HG02759 (cell line): Measurements from ENCODE around the gene SLC8A1.

Experiments
- ATAC-seq: cut with Tn5 transposase; IDR thresholded peaks from one replicate; pipeline ENCODE4 v1.9.1; 2021; ENCODE audit warnings: mild to moderate bottlenecking, moderate library complexity; ENCODE audit not compliant: unreplicated experiment

SLC8A1 gene

GRCh38 chr2:40361478-40361877 is 90.4 kb downstream of the SLC8A1 start:
- ATAC-seq: no peak

- no peak for ATAC-seq
Observed at GRCh38 chr2:40360652-40361051, 91.2 kb downstream of the SLC8A1 start.

- ATAC-seq: no peak
Observed at GRCh38 chr2:40359811-40360210, 92.1 kb downstream of the SLC8A1 start.

- ATAC-seq: no peak
Observed at GRCh38 chr2:40358783-40359182, 93.1 kb downstream of the SLC8A1 start.

- ATAC-seq: no peak
Observed at GRCh38 chr2:40357667-40358066, 94.2 kb downstream of the SLC8A1 start.

GRCh38 chr2:40355451-40355850 is 96.4 kb downstream of the SLC8A1 start:
- no peak for ATAC-seq

GRCh38 chr2:40353231-40353630 is 98.7 kb downstream of the SLC8A1 start:
- no peak for ATAC-seq

- no peak for ATAC-seq
Observed at GRCh38 chr2:40352703-40353099, 99.2 kb downstream of the SLC8A1 start.

GRCh38 chr2:40352041-40352702 is 99.7 kb downstream of the SLC8A1 start:
- ATAC-seq: no peak

GRCh38 chr2:40348665-40349064 is 103.2 kb downstream of the SLC8A1 start:
- no peak for ATAC-seq

- ATAC-seq: no peak
Observed at GRCh38 chr2:40348038-40348437, 103.9 kb downstream of the SLC8A1 start.

- peak; percentile 60 for ATAC-seq
Observed at GRCh38 chr2:40346535-40347354, 105.1 kb downstream of the SLC8A1 start.

- ATAC-seq: no peak
Observed at GRCh38 chr2:40344364-40344763, 107.5 kb downstream of the SLC8A1 start.

GRCh38 chr2:40343902-40344301 is 108.0 kb downstream of the SLC8A1 start:
- ATAC-seq: no peak

GRCh38 chr2:40341198-40341597 is 110.7 kb downstream of the SLC8A1 start:
- no peak for ATAC-seq

- no peak for ATAC-seq
Observed at GRCh38 chr2:40339026-40339425, 112.9 kb downstream of the SLC8A1 start.

GRCh38 chr2:40332191-40332826 is 119.6 kb downstream of the SLC8A1 start:
- no peak for ATAC-seq

- no peak for ATAC-seq
Observed at GRCh38 chr2:40330096-40330495, 121.8 kb downstream of the SLC8A1 start.

- ATAC-seq: no peak
Observed at GRCh38 chr2:40329739-40330030, 122.2 kb downstream of the SLC8A1 start.

- no peak for ATAC-seq
Observed at GRCh38 chr2:40325116-40325515, 126.8 kb downstream of the SLC8A1 start.

GRCh38 chr2:40324656-40325055 is 127.2 kb downstream of the SLC8A1 start:
- ATAC-seq: no peak

- no peak for ATAC-seq
Observed at GRCh38 chr2:40321822-40322221, 130.1 kb downstream of the SLC8A1 start.
